MCF 10A (cell line): Measurements from ENCODE around the gene MTMR12. TPM values are rescaled to one million over a fixed set of nuclear protein-coding genes. Genes with fewer than 3 reads are reported as not detected.

Source experiments
- BruUV-seq: library from RNA; stranded (reverse); fragments of 400-500 nt; replicated peaks from 2 replicates; lab custom pipeline; 2021; lab: Mats Ljungman, UMichigan
- CTCF ChIA-PET: fragments of 300-600 bp; sonication (Branson Sonifier 250); formaldehyde crosslinking; extraction: SDS; loops from one replicate; lab custom pipeline; 2021; ENCODE audit warnings: antibody characterized with exemption, inconsistent platforms; lab: Yijun Ruan, JAX
- POLR2A ChIA-PET: fragments of 300-600, 350-650 bp; sonication (Branson Sonifier 250); formaldehyde crosslinking; extraction: SDS; loops from one replicate; lab custom pipeline; 2020; ENCODE audit warnings: antibody characterized with exemption, inconsistent platforms; lab: Yijun Ruan, JAX
- DNase-seq: peaks from one replicate; pipeline ENCODE4 v3.0.0-alpha.2; 2018; ENCODE audit not compliant: unreplicated experiment
- H3K27ac Mint-ChIP-seq: one replicate; pipeline ENCODE4 v1.8.0; 2022; ENCODE audit warnings: mild to moderate bottlenecking, low read depth, mixed read lengths; ENCODE audit not compliant: unreplicated experiment
- H3K27me3 Mint-ChIP-seq: one replicate; pipeline ENCODE4 v1.8.0; 2022; ENCODE audit warnings: mixed read lengths; ENCODE audit not compliant: insufficient read depth, unreplicated experiment
- H3K36me3 Mint-ChIP-seq: one replicate; pipeline ENCODE4 v1.8.0; 2022; ENCODE audit warnings: mild to moderate bottlenecking, moderate library complexity, mixed read lengths; ENCODE audit not compliant: insufficient read depth, unreplicated experiment
- H3K4me1 Mint-ChIP-seq: one replicate; pipeline ENCODE4 v1.8.0; 2022; ENCODE audit warnings: mixed read lengths; ENCODE audit not compliant: insufficient read depth, unreplicated experiment
- H3K4me3 Mint-ChIP-seq: one replicate; pipeline ENCODE4 v1.8.0; 2022; ENCODE audit warnings: mild to moderate bottlenecking, moderate library complexity, mixed read lengths; ENCODE audit not compliant: unreplicated experiment
- H3K9me3 Mint-ChIP-seq: one replicate; pipeline ENCODE4 v1.8.0; 2022; ENCODE audit warnings: mixed read lengths; ENCODE audit not compliant: unreplicated experiment
- CTCF ChIP-seq: fragments of 200-600 bp; IDR thresholded peaks from one replicate; pipeline ENCODE4 v1.8.0; 2022; ENCODE audit warnings: antibody characterized with exemption, mild to moderate bottlenecking; ENCODE audit not compliant: unreplicated experiment
- intact Hi-C: fragments of 100-400 bp; cut with micrococcal nuclease; formaldehyde crosslinking; loops from 2 replicates; pipeline ENCODE4 v1.14.1; 2022
- total RNA-seq: library from RNA; stranded (reverse); gene quantifications from 2 replicates; pipeline ENCODE4 v1.2.3, GENCODE V29; 2022

MTMR12 gene
- total RNA-seq, 1 experiment from 2014 or later, result 24.4 TPM

DNA sequence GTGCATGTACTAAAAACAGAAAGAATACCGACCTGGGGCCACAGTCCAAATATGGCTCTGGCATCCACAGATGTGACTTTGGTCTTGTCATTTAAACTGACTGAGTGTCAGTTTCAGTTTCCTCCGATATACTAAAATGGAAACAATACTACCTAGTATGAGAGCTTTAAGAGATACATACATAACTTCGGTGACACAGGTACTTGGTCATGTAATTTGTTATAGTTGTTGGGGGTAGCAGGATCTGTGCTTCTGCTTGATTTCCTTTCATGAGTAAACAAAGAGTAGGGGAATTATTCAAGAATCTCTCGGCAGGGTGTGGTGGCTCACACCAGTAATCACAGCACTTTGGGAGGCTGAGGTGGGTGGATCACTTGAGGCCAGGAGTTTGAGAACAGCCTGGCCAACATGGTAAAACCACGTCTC, 32.1 kb downstream of the MTMR12 start:
- Mint-ChIP-seq H3K27me3 (no peaks in the 10 kb centered on the region), H3K9me3 (no peaks in the 10 kb centered on the region), H3K4me1 (peaks cover 5% of the 10 kb centered on the region), H3K36me3 (peaks cover 9% of the 10 kb centered on the region), H3K4me3 (no peak overlapping the region), H3K27ac (no peak overlapping the region)
- intact Hi-C loops, result no loop called here
- TF ChIP-seq CTCF, result no peak
- no peak for DNase-seq
- CTCF ChIA-PET, result no interaction called here
- BruUV-seq, result no TSS peak
- POLR2A ChIA-PET, result interaction anchor here (0.5 kb wide), 1 partner anchor 126 kb away, joined by 3 read pairs; no protein-coding TSS in a partner anchor

GRCh38 chr5:32279786-32280185, 33.0 kb downstream of the MTMR12 start:
- ChIA-PET CTCF (no interaction called here), POLR2A (no interaction called here)
- intact Hi-C loops, result no loop called here
- H3K36me3 Mint-ChIP-seq, result peaks cover 9% of the 10 kb centered on the region
- peaks cover 5% of the 10 kb centered on the region for H3K4me1 Mint-ChIP-seq
- no peak overlapping the region for H3K27ac Mint-ChIP-seq
- no peak for TF ChIP-seq CTCF
- no TSS peak for BruUV-seq
- H3K9me3 Mint-ChIP-seq, result no peaks in the 10 kb centered on the region
- no peak overlapping the region for H3K4me3 Mint-ChIP-seq
- H3K27me3 Mint-ChIP-seq, result no peaks in the 10 kb centered on the region
- no peak for DNase-seq

DNA sequence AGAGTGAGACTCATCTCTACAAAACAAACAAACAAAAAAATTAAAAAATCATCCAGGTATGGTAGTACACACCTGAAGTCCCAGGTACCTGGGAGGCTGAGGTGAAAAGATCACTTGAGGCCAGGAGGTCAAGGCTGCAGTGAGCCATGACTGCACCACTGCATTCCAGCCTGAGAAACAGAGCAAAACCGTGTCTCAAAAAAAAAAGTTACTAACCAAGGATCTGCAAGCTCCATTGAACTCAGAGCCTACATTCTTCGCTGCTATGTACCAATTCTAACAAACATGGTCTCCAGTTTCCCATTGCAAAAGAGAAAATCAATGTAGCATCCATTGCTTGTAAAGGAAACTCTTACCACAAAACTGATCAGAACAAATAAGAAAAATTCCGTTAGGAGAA, 33.5 kb downstream of the MTMR12 start:
- DNase-seq, result no peak
- POLR2A ChIA-PET, result no interaction called here
- peaks cover 9% of the 10 kb centered on the region for H3K36me3 Mint-ChIP-seq
- H3K27me3 Mint-ChIP-seq, result no peaks in the 10 kb centered on the region
- H3K27ac Mint-ChIP-seq, result no peak overlapping the region
- CTCF ChIA-PET, result interaction anchor here (0.6 kb wide), 2 partner anchors 724 to 1123 kb away, joined by 3 to 5 read pairs; no protein-coding TSS in a partner anchor
- H3K9me3 Mint-ChIP-seq, result no peaks in the 10 kb centered on the region
- intact Hi-C loops, result no loop called here
- no peak for TF ChIP-seq CTCF
- no TSS peak for BruUV-seq
- no peak overlapping the region for H3K4me3 Mint-ChIP-seq
- H3K4me1 Mint-ChIP-seq, result peaks cover 5% of the 10 kb centered on the region

GRCh38 chr5:32278406-32278805, 34.3 kb downstream of the MTMR12 start:
- TF ChIP-seq CTCF, result no peak
- peaks cover 2% of the 10 kb centered on the region for H3K4me1 Mint-ChIP-seq
- H3K27me3 Mint-ChIP-seq, result no peaks in the 10 kb centered on the region
- H3K27ac Mint-ChIP-seq, result no peak overlapping the region
- BruUV-seq, result no TSS peak
- POLR2A ChIA-PET, result interaction anchor here (0.6 kb wide), 1 partner anchor 75 kb away, joined by 3 read pairs; no protein-coding TSS in a partner anchor
- peaks cover 11% of the 10 kb centered on the region for H3K36me3 Mint-ChIP-seq
- intact Hi-C loops, result no loop called here
- H3K9me3 Mint-ChIP-seq, result no peaks in the 10 kb centered on the region
- CTCF ChIA-PET, result interaction anchor here (0.9 kb wide), 1 partner anchor 51 kb away, joined by 4 read pairs; no protein-coding TSS in a partner anchor
- H3K4me3 Mint-ChIP-seq, result no peak overlapping the region
- DNase-seq, result peak; percentile 31
